Right lobe of liver (tissue), 4 donors: ENCODE data around the gene HECTD3.

Experiments used
- CTCF ChIP-seq, 4 donors: fragments of 200-600 bp in 3 of 4; fragments of 450-650 bp in 1 of 4; IDR thresholded peaks; one replicate each; pipeline versions ENCODE4 v1.5.1 to v1.8.0; 2016 to 2022; ENCODE audit warnings: antibody characterized with exemption in 4 of 4, mild to moderate bottlenecking in 2 of 4
- POLR2A ChIP-seq: fragments of 450-650 bp; IDR thresholded peaks from one replicate; pipeline ENCODE4 v1.6.1; 2017; ENCODE audit warnings: antibody characterized with exemption, mild to moderate bottlenecking
- donor health status: DM: no; HTN: no; CAD: no.
- donor health status: DM: no; HTN: no; CAD: no.
- donor health status: DM: no; HTN: yes; CAD: no.

GRCh38 chr1:45018599-45019230 lies 7.6 kb upstream of the HECTD3 start:
- TF ChIP-seq CTCF (IDR thresholded peaks at IDR 0.05) (peak; percentile 76 to 83 (median 78)), POLR2A (no peak)
